ENCODE data around the gene RELB.
"Not testable (repeated sequence)": the region's sequence is repeated elsewhere in the genome, so short reads cannot be mapped to it uniquely, and the experiment has no call there.

Gene RELB

GRCh38 chr19:45001087-45001739, at the start of gene RELB:
RELB (plus strand) TSS chr19:45001464; CDS start chr19:45001580, 116 bp downstream.
- peak; percentile 91 for DNase-seq (ENCODE audit: low spot score)

DNA sequence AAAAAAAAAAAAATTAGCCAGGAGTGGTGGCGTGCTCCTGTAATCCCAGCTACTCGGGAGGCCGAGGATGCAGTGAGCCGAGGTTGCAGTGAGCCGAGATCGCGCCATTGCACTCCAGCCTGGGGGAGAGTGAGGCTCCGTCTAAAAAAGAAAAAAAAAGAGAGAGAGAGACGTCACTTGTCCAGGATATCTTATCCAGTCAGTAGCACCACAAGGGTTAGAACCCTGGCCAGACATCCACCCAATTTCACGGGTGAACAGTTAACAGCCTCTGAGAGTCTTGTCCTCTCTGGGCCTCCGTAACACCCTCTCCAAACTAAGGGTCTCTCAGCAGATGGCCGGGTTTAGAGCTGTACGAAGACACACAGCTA, 47.0 kb upstream of the RELB start:
- DNase-seq (ENCODE audit: low spot score) = no peak

DNA sequence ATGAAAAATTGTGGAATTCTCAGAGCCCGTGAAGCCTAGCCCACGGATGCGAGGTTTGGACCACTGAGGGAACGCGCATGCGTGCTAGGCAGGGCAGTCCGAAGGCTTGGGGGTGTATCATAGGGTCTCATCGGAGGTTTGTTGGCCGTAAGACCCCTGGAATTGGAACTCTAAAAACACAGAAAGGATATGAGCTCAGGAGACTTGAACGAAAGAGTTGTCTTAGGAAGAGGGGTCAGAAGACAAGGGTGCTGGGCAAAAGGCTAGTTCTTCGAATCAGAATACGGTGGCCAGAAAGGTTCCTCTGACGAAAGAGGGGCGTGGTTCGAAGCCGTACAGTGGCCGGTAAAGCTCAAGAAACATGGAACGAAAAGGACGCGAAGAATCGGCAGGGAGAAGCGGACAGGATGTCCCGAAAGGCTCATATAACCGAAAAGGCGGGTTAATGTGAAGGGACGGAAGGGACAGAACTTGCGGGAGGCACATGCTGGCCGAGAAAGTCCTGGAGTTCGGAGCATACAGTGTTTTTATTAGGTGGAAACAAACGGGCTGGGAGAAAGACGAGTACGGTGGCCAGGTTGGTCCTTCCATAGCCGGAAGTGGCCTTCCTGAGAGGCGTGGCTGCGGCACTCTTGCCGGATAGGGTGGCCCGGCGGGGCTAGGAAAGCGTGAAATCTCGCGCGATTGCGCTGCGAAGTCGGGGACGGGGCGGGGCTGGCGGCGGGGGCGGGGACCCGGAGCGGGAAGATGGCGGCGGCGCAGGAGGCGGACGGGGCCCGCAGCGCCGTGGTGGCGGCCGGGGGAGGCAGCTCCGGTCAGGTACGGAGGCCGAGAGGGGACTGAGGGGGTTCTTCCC, 46.4 kb upstream of the RELB start, which contains the start of gene CLPTM1:
Gene CLPTM1 (plus strand): TSS at position 732 of the 856 bp plus-strand sequence. CDS start 16 bp downstream, at position 748.
- DNase-seq (ENCODE audit: low spot score) = peak; percentile 98

DNA sequence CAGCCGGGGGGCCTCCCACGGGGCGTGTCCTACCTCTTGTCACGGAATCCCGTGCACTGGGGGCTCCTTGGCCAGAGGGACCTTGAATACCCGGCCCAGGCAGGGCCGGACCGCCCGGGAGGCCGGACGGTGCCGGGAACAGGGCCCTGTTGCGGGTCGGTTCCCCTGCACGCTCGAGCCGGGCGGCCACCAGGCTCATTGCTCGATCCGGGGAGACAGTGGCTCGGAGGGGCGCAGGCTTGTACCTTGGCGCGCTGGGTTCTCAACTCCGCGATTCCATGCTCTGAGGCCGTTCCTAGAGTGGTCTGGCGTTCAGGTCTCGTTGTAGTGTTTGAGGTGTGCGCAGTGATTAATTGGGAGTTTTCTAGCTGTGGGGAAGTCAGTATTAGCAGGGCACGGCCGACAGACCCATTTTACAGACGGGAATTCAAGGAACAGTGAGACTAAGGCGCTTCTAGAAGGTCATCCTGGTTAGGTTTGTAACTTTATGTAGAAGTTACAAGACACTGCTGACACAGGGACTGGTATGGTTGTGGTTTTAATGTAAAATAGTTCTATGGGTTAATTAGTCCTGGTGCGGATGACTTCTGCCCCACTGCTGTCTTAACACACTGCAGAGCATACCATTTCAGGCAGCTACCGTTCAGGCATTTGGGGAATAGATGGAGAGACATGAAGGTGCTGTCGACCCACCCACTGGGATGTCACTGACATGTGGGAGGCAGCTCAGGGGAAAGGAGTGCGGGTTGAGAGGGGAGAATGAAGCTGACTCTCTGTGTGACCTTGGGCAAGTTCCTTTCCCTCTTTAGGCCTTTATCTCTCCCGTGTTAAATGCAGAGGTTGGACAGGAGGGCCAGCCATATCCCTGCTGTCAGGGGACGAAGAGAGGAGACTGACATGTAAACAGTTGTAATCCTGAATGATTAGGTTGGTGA, 45.5 kb upstream of the RELB start:
- no peak for DNase-seq (ENCODE audit: low spot score)

GRCh38 chr19:44957526-44957925, 43.7 kb upstream of the RELB start:
- no peak for DNase-seq (ENCODE audit: low spot score)

DNA sequence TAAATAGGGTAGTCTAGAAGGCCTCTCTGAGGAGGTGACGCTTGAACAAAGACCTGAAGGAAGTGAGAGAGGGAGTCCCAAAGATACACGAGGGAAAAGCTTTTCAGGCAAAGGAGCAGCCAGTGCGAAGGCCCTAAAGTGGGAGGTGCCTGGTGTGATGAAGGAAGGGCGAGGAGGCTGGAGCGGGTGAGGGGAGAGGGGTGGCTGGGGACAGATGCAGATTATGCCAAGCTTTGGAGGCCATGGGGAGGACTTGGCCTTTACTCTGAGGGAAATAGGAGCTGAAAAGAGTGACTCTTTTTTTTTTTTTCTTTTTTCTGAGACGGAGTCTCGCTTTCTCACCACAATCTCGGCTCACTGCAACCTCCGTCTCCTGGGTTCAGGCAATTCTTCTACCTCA, 43.2 kb upstream of the RELB start:
- DNase-seq (ENCODE audit: low spot score) = no peak

DNA sequence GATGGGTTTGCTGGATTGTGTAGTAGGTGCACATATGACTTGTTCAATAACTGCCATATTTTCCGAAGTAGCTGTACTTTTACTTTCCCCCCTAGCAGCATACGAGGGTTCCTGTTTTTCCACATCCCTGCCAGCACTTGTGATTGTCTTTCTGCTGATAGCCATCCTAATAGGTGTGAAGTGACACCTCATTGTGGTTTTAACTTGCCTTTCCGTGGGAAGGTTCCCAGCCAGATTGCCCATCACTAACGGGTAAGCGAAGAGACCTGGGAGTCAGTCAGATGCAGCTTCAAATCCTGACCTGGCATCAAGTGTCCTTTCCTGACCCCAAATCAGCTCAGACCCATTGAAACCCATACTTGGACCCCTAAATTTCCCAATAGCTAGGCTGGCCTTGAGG, 41.6 kb upstream of the RELB start:
- no peak for DNase-seq (ENCODE audit: low spot score)

DNA sequence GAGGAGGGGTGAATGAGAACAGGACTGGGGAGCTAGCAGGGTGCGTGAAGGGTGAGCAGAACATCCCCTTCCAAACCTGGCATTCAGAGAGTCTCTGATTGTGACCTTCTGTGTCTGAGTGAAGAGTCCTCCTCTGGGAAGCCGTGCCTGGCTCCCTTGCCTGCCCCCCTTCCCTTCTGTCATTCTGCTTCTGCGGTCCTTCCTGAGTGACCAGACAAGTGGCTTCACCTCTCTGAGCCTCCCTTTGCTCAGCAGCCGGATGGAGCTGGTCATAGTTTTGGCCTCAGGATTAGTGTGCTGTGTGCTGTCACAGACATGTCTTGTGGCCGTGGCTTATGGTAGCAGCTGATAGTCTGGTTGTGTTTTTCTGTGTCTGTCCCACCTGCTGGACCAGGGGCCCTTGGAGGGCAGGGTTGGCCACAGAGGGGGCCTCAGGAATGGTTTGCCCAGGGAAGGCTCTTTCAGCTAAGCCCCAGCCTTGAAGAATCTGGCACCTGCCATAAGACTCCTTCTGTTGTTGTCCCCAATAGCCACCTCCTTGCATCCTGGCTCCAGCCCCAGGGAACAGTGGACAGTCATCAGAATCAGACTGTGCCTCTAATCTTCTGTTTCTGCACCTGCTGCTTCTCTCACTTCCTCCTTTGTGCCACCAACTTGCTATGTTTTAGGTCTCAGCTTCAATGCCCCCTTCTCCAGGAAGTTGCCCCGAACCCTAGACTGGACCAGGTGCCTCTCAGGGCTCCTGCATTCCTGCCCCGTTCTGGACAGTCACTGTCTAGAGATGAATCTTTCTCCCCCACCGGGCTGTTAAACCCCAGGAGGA, 40.1 kb upstream of the RELB start:
- no peak for DNase-seq (ENCODE audit: low spot score)

GRCh38 chr19:44961821-44962220, 39.4 kb upstream of the RELB start:
- no peak for DNase-seq (ENCODE audit: low spot score)

DNA sequence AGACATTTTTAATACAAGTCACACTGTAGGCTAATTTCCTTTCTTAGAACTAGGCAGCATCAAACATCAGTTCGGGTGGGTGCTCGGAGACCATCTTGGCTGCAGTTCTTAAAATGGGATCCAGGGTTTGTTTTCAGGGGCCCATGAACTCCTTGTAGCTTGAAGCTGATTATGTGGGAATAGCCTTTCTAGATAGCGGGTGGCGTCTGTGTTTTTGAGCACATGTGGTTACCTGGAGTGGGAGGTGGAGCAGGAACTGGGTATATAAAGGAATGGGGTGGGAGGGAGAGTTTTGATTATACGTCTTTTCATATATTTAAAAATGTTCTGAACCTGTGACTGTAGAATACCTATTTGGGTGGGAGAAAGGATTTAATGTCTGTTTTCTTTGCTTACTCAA, 33.1 kb upstream of the RELB start:
- DNase-seq (ENCODE audit: low spot score) = no peak

DNA sequence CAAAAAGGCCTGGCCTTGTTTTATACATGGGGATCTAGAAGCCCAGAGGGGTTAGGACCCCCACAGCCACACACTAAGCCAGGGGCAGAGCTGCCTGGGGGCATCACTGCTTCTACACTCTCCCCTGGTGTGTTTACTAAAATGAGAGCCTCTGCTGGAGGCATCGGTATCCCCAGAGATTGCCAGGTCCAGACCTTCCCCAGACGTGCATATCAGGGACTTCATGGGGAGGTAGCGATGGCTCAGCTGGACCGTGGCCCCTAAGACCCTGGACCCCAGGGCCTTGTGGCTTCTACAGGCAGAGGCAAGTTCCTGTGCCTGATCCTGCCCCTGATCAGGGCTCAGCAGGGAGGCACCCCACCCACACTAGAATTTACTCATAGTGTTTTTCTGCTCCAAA, 32.6 kb upstream of the RELB start:
- DNase-seq (ENCODE audit: low spot score) = no peak

DNA sequence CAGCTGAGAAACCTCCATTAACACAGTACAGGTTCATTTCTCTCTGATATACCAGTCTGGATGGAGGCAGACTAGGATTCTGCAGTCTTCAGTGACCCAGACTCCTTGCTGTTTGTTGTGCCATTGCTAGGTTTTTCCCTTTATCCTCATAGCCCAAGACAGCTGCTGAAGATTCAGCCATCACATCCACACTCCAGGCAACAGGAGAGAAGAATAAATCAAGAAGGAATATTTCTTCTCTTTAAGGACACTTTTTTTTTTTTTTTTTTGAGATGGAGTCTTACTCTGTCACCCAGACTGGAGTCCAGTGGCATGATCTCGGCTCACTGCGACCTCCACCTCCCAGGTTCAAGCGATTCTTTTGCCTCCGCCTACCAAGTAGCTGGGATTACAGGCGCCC, 31.8 kb upstream of the RELB start:
- no peak for DNase-seq (ENCODE audit: low spot score)

GRCh38 chr19:44971451-44971850, 29.8 kb upstream of the RELB start:
- DNase-seq (ENCODE audit: low spot score) = not testable (repeated sequence)

GRCh38 chr19:44972802-44973201, 28.5 kb upstream of the RELB start:
- DNase-seq (ENCODE audit: low spot score) = no peak

- DNase-seq (ENCODE audit: low spot score) = no peak
These were observed 27.1 kb upstream of the RELB start for GRCh38 chr19:44973982-44974735.

GRCh38 chr19:44974857-44975256, 26.4 kb upstream of the RELB start:
- DNase-seq (ENCODE audit: low spot score) = no peak

DNA sequence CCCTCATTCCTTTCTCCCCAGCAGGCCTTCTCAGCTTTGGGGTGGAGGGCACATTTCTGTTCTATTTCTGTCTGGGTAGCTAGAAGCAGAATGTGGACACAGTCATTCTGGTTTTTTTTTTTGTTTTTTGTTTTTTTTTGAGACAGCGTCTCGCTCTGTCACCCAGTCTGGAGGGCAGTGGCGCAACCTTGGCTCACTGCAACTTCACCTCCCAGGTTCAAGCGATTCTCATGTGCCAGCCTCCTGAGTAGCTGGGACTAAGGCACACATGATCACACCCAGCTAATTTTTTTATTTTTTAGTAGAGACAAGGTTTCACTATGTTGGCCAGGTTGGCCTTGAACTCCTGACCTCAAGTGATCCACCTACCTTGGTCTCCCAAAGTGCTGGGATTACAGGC, 25.8 kb upstream of the RELB start:
- no peak for DNase-seq (ENCODE audit: low spot score)

DNA sequence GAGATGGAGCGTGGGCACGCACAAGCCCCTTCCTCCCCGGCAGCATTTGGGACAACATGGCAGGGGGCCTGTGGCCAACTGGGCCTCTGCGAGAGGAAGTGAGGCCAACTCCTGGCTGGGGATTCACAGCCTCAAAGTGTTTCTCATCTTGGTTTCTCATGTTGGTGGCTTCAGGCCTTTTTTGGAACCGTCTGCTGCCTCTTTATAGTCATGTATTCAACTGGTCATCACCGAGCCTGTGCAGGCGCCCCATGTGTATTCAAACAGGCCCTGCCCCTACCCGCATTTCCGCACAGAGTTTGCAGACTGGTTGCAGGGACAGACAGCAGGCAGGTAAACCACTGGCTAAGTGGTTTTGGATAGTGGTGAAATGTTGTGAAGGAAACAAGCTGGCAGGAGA, 17.3 kb upstream of the RELB start:
- DNase-seq (ENCODE audit: low spot score) = no peak

- no peak for DNase-seq (ENCODE audit: low spot score)
These were observed 15.8 kb upstream of the RELB start for GRCh38 chr19:44985445-44985844.

- DNase-seq (ENCODE audit: low spot score) = no peak
These were observed 14.9 kb upstream of the RELB start for GRCh38 chr19:44986389-44986788.

- DNase-seq (ENCODE audit: low spot score) = no peak
These were observed 14.1 kb upstream of the RELB start for GRCh38 chr19:44987148-44987675.

Data from LoVo (cell line).